Right ventricle myocardium superior (tissue), 1 donor: ENCODE measurements around the gene SLC24A5. TPM values are rescaled to one million over a fixed set of nuclear protein-coding genes. Genes with fewer than 3 reads are reported as not detected.

Source experiments
- ATAC-seq: fragments of 200-7000 bp; cut with Tn5 transposase; one replicate; pipeline ENCODE4 v1.9.1; 2020; ENCODE audit warnings: mild to moderate bottlenecking; ENCODE audit not compliant: poor library complexity
- DNase-seq: peaks from one replicate; pipeline ENCODE4 v3.0.0-alpha.2; 2020
- intact Hi-C: fragments of 100-400 bp; cut with DNase I; formaldehyde crosslinking; loops from one replicate; pipeline ENCODE4 v1.11.2; 2022
- long read RNA-seq: library from polyadenylated mRNA; unstranded; transcript quantifications from one replicate; pipeline ENCODE4 v2.0.0, GENCODE V29; 2021
- total RNA-seq: library from RNA; stranded (reverse); fragmentation: NEBNext Ultra II Directional; extraction: Animal tissue kit (Norgen Biotek cat#: 25700); gene quantifications from one replicate; pipeline ENCODE4 v1.2.1, GENCODE V29; 2021
- donor health status: DM: no; HTN: yes; CAD: no; lungs with severe emphysema.

The SLC24A5 gene
- total RNA-seq: not detected
- long read RNA-seq: 0 reads

GRCh38 chr15:48120745-48121144 is at the start of gene SLC24A5:
Gene SLC24A5 (plus strand): TSS chr15:48120990. CDS start chr15:48121045, 55 bp downstream.
- no peak for ATAC-seq
- intact Hi-C loops: no loop called here

GRCh38 chr15:48072941-48073340 is 47.8 kb upstream of the SLC24A5 start:
- intact Hi-C loops: no loop called here
- no peak for ATAC-seq

More at GRCh38 chr15:48120745-48121144, at the start of gene SLC24A5:
- DNase-seq: no peak

GRCh38 chr15:48073881-48074280 is 46.9 kb upstream of the SLC24A5 start:
- intact Hi-C loops: no loop called here
- DNase-seq (no peak), ATAC-seq (no peak)

More at GRCh38 chr15:48072941-48073340, 47.8 kb upstream of the SLC24A5 start:
- no peak for DNase-seq

DNA sequence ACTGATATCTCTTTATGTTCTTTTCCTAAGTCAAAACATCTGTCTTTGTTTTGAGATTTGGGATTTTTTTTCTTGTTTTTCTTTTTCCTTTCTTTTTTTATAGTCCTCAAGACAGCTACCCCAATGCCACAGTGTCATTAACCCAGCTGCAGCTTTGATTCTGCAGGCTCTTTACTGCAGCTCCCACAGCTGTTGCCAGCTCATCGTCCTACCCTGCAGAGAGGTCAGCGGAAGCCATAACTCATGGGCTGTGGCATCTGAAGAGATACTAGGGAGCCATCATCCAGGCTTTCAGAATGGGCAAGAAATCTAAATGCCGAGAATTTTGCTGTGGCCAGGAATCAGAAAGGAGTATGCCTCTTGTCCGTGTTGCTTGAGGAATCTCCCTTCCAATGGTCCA is 44.3 kb upstream of the SLC24A5 start:
- ATAC-seq (no peak), DNase-seq (no peak)
- intact Hi-C loops: no loop called here

DNA sequence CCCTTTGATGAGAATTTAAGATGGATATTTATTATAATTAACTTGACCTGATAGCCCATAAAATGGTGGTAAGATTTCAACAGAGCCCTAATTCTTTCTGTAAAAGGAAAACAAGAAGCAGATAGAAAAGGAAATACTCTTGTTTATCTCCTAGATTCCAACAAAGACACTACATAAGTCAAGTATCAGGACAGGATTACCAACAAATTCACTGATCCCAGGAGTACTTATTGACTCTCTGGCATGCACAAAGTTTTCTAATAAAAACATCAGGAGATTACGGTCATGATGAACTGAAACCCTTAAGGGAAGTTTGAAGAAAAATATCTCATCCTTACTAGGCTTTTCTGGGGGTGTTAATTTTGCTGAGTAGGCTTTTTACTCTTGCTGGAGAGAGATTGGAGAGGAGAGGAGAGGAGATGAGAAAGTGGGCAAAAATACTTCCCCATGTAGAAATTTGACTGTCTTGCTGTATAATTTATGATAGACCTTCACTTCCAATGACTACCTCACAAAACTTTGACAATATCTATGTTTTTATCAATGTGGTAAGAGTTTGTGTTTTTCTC is 43.1 kb upstream of the SLC24A5 start:
- DNase-seq: no peak
- no peak for ATAC-seq
- intact Hi-C loops: no loop called here

DNA sequence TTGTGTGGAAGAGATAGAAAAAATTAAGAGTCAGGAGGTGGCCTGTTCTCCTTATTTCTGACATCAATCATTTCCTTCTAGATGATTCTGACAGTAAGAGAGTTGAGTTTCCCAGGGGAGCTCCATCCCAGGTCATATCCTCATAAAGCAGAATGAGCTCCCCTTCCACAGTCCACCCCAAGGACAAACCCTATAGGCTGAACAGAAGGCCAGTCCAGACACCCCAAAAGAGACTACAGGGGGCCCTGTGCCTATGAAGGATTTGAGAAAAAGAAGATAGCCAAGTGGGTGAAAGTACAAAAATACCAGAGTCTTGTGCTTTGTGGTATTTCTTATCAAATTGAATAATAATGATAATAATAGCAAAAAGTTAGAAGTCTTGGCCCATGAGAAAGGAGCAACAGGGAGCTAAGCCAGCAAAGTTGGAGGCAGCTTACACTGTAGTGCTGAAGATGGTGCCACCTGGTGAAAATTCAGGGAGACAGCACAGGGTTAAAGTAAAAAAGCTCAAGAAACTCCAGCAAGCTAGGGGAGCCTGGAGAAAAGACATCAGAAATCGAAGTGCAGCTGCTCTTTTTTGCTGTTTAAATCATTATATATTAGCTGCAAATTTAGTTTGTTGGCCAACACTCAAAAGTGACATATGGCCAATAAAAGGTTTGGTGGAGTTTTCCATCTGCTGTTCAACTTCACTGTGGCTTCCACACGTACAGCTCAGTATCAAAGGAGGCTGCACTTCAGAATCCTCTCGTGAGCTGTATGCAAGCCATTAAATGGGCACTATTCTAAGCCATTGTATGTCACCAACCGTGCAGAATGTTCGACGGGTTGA is 35.8 kb upstream of the SLC24A5 start:
- intact Hi-C loops: no loop called here
- no peak for ATAC-seq
- DNase-seq: no peak

- DNase-seq (no peak), ATAC-seq (no peak)
- intact Hi-C loops: no loop called here
These were observed 35.2 kb upstream of the SLC24A5 start for GRCh38 chr15:48085591-48085930.

- no peak for DNase-seq
- intact Hi-C loops: no loop called here
- no peak for ATAC-seq
These were observed 34.7 kb upstream of the SLC24A5 start for GRCh38 chr15:48086133-48086532.

DNA sequence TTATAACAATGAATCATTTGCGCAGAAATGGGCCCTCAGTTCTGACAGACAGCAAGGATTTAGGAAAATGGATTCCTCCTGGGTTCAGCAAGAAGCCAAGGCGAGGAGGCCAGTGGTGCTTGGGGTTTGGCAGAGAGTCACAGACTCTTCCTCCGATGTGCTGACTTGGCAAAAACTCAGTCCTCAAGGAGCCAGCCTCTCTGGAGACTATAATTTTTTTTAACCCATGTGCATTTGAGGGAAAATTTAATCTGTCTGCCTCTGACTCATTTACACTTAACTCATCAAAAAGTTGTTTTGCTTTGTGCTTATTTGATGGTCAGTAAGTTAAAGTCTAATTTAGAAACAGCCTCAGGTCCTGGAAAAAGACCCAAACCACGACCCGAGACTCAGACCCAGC is 34.2 kb upstream of the SLC24A5 start:
- ATAC-seq (no peak), DNase-seq (no peak)
- intact Hi-C loops: no loop called here

- DNase-seq (no peak), ATAC-seq (no peak)
- intact Hi-C loops: no loop called here
These were observed 32.9 kb upstream of the SLC24A5 start for GRCh38 chr15:48087844-48088243.

DNA sequence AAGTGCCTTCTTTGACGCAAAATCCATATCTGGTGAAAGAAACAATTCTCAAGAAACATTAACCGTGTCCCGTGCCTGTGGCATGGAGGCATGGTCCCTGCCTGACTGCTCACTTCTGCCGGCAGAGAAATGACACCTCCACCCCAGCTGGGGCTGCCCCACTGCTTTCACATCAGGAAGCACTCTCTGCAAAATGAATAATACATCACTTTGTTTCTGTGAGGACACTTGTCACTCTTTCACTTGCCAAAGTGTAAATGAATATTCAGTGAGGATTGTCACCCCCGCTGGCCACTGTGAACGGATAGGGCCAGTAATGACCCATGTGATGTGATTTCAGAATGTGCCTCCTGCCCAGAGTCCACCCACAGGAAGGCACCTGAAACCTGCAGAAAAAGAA is 31.1 kb upstream of the SLC24A5 start:
- no peak for ATAC-seq
- intact Hi-C loops: no loop called here
- DNase-seq: no peak

DNA sequence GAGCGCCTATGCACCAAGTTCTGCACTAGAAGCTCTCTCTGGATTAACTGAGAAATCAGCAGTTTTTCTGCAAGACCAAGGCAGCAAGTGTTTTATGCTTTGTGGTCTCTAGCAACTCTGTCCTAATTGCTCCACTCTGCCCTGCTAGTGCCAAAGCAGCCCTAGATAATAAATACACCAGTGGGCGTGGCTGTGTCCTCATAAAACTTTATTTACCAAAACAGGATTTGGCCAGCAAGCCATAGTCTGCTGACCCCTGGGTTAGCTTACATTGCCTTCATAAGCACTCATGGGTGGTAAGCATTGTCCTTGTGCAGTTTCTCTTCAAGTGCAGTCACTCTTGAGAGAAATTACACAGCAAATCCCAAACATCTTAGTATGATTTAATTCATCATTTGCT is 30.7 kb upstream of the SLC24A5 start:
- DNase-seq (no peak), ATAC-seq (no peak)
- intact Hi-C loops: no loop called here

DNA sequence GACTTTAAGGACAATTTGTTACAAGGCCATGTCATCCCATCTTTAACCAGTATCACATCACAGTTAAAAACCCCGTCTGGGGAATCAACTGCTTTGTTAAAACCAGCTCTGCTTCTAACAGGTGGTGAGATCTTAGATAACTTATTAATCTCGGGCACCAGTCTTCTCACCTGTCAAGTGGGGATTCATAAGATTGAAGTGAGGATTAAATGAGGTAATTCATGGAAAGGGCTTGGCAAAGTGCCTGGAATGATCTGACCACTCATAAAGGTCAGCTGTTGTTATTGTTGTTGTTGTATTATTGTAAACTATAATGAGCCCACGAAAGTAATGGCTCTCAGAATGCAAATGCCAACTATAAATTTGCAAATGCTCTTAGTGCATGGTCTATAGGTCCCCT is 30.1 kb upstream of the SLC24A5 start:
- ATAC-seq (no peak), DNase-seq (no peak)
- intact Hi-C loops: no loop called here

DNA sequence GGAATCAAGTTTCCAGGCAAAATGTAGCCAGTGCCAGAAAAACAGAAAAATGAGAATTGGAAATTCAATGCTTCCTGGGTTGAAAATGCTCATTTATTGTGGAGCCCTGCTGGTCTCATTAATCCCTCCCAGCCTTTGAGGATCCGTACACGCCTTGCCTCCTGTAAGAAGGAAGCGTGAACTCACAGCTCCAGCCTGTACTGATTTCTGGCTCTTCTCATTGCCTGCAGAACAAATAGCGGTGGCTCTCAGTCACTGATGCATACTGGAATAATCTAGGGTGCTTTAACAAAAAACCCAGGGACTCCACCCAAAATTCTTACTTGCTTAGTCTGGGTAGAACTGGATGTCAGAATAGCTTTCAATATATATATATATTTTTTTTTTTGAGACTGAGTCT is 29.3 kb upstream of the SLC24A5 start:
- ATAC-seq (no peak), DNase-seq (no peak)
- intact Hi-C loops: no loop called here

GRCh38 chr15:48096355-48096786 is 24.4 kb upstream of the SLC24A5 start:
- DNase-seq (no peak), ATAC-seq (no peak)
- intact Hi-C loops: no loop called here

GRCh38 chr15:48096813-48097212 is 24.0 kb upstream of the SLC24A5 start:
- DNase-seq (no peak), ATAC-seq (no peak)
- intact Hi-C loops: no loop called here

DNA sequence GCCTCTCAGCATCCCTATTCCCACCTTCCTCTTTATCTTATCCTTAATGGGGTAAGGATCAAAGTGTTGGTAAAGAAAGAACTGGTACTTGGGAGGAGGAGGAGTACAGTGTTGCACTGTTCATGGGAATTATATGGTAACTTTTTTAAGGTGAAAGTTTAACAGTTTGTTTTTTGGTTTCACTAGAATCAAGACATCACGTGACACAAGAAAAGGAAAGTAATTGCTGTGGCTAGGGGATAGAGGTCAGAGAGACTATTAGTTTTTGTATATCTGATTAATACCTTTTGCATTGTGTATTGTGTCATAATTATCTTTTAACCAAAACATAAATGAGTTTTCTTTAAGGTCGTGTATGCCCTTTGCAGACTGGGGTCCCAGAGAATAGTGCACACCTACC is 23.5 kb upstream of the SLC24A5 start:
- intact Hi-C loops: no loop called here
- no peak for DNase-seq
- no peak for ATAC-seq

- intact Hi-C loops: no loop called here
- ATAC-seq (no peak), DNase-seq (no peak)
These were observed 19.3 kb upstream of the SLC24A5 start for GRCh38 chr15:48101376-48101961.

- ATAC-seq (no peak), DNase-seq (no peak)
- intact Hi-C loops: no loop called here
These were observed 18.6 kb upstream of the SLC24A5 start for GRCh38 chr15:48102167-48102566.

DNA sequence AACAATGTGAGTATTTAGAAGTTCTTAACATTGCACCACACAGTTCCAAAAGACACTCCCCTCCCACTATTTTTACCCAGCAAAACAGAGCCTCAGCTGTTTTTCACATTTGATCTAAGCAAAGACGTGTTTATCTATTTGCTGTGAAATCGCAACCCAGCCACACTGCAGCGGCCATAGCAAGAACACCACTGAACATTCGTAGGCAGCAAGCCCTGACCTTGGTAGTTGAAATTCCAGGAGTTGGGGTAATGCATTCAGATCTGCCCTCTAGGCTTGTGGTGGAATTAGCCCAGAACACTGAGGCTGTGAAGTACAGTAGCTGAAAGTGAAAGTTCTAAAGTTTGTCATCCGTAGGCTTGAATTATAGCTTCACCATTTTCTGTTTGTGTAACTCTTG is 17.1 kb upstream of the SLC24A5 start:
- no peak for ATAC-seq
- no peak for DNase-seq
- intact Hi-C loops: no loop called here
